HCT116 (cell line): ENCODE data around the gene DMRT2.

Experiments
- EZH2 ChIP-seq: fragments of 200-600 bp; sonication (generic); IDR thresholded peaks from 2 replicates; pipeline ENCODE4 v1.6.1; 2017; ENCODE audit warnings: antibody characterized with exemption, mixed run types
- POLR2A ChIP-seq: IDR thresholded peaks from 2 replicates; pipeline ENCODE4 v1.7.0; 2011; ENCODE audit warnings: borderline replicate concordance; ENCODE audit not compliant: insufficient read depth, insufficient read length; ENCODE audit errors: extremely low read depth
- REST ChIP-seq: IDR thresholded peaks from 2 replicates; pipeline ENCODE4 v1.6.1; 2012; ENCODE audit warnings: low read depth
- SRF ChIP-seq: IDR thresholded peaks from 2 replicates; pipeline ENCODE4 v1.6.1; 2012; ENCODE audit warnings: low read depth
- TCF7L2 ChIP-seq: IDR thresholded peaks from 2 replicates; pipeline ENCODE4 v1.7.0; 2011; ENCODE audit warnings: borderline replicate concordance, inconsistent platforms; ENCODE audit not compliant: insufficient read depth, insufficient read length; ENCODE audit errors: extremely low read depth
- TF ChIP-seq, protein P1 (sequence below), 3 experiments: fragments of 200-600 bp in 1 of 3; sonication (generic) in 1 of 3; IDR thresholded peaks in 2 of 3; conservative IDR thresholded peaks in 1 of 3; 2 replicates each; pipeline ENCODE4 v1.5.1; 2012 to 2017; ENCODE audit warnings: low read depth in 2 of 3, low read length in 2 of 3, antibody characterized with exemption in 1 of 3, borderline replicate concordance in 1 of 3, control low read depth in 1 of 3, mild to moderate bottlenecking in 1 of 3, mixed read lengths in 1 of 3, mixed run types in 1 of 3, moderate library complexity in 1 of 3; ENCODE audit not compliant: insufficient read depth in 1 of 3

DNA sequence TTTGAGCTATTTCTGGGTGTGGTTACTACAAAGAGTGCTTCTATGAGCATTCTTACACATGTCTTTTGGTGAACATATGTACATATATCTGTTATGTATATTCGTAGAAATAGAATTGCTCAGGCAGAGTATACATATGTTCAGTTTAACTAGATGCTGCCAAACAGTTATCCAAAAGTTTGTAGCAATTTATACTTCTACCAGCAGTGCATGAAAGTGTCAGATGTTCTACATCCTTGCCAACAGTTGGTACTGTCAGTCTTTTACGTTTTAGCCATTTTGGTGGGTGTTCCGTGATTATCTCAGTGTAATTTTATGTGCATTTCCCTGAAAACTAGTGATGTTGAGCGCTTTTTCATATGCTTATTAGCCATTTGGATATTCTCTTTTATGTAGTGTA lies 35.9 kb upstream of the DMRT2 start:
- TF ChIP-seq, protein P1, sequence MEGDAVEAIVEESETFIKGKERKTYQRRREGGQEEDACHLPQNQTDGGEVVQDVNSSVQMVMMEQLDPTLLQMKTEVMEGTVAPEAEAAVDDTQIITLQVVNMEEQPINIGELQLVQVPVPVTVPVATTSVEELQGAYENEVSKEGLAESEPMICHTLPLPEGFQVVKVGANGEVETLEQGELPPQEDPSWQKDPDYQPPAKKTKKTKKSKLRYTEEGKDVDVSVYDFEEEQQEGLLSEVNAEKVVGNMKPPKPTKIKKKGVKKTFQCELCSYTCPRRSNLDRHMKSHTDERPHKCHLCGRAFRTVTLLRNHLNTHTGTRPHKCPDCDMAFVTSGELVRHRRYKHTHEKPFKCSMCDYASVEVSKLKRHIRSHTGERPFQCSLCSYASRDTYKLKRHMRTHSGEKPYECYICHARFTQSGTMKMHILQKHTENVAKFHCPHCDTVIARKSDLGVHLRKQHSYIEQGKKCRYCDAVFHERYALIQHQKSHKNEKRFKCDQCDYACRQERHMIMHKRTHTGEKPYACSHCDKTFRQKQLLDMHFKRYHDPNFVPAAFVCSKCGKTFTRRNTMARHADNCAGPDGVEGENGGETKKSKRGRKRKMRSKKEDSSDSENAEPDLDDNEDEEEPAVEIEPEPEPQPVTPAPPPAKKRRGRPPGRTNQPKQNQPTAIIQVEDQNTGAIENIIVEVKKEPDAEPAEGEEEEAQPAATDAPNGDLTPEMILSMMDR (IDR thresholded peaks at IDR 0.05 in 2 of 3, conservative IDR thresholded peaks at IDR 0.05 in 1 of 3; ENCODE audit: borderline replicate concordance in 1 of 3, insufficient read depth in 1 of 3, low read depth in 2 of 3, low read length in 2 of 3): no peak
- no peak for TF ChIP-seq REST
- TF ChIP-seq TCF7L2: no peak
- TF ChIP-seq SRF: no peak
- no peak for TF ChIP-seq POLR2A
- no peak for TF ChIP-seq EZH2
